GM23248 (cell line): ENCODE results near the gene PLXDC2. TPM values are rescaled to one million over a fixed set of nuclear protein-coding genes. Genes with fewer than 3 reads are reported as not detected.

Experiments
- DNase-seq: peaks from one replicate; pipeline ENCODE4 v3.0.0-alpha.2; 2015
- H2AFZ ChIP-seq: fragments of 200-600 bp; sonication (generic); 2 replicates; pipeline ENCODE4 v1.6.1; 2016; ENCODE audit warnings: antibody characterized with exemption
- H3F3A ChIP-seq: fragments of 200-600 bp; sonication (generic); 2 replicates; pipeline ENCODE4 v1.6.1; 2016; ENCODE audit warnings: mild to moderate bottlenecking, antibody characterized with exemption, mixed run types; ENCODE audit not compliant: insufficient read depth
- H3K27ac ChIP-seq: fragments of 200-600 bp; sonication (generic); 2 replicates; pipeline ENCODE4 v1.5.1; 2016; ENCODE audit warnings: mild to moderate bottlenecking
- H3K27me3 ChIP-seq: fragments of 200-600 bp; sonication (generic); replicated peaks from 2 replicates; pipeline ENCODE4 v1.6.1; 2016; ENCODE audit warnings: mild to moderate bottlenecking; ENCODE audit not compliant: insufficient read depth
- H3K36me3 ChIP-seq: fragments of 200-600 bp; sonication (generic); 2 replicates; pipeline ENCODE4 v1.6.1; 2016; ENCODE audit warnings: low read depth, mild to moderate bottlenecking
- H3K4me1 ChIP-seq: fragments of 200-600 bp; sonication (generic); 2 replicates; pipeline ENCODE4 v1.6.1; 2016; ENCODE audit warnings: mild to moderate bottlenecking; ENCODE audit not compliant: insufficient read depth
- H3K4me2 ChIP-seq: fragments of 200-600 bp; sonication (generic); one replicate; pipeline ENCODE4 v1.6.1; 2016; ENCODE audit warnings: mild to moderate bottlenecking; ENCODE audit not compliant: unreplicated experiment
- H3K4me3 ChIP-seq: fragments of 200-600 bp; sonication (generic); 2 replicates; pipeline ENCODE4 v1.5.1; 2016; ENCODE audit warnings: mild to moderate bottlenecking
- H3K79me2 ChIP-seq: fragments of 200-600 bp; sonication (generic); 2 replicates; pipeline ENCODE4 v1.6.1; 2016; ENCODE audit warnings: mild to moderate bottlenecking; ENCODE audit not compliant: insufficient read depth
- H3K9ac ChIP-seq: fragments of 200-600 bp; sonication (generic); 2 replicates; pipeline ENCODE4 v1.6.1; 2016; ENCODE audit warnings: mild to moderate bottlenecking
- H3K9me2 ChIP-seq: fragments of 200-600 bp; sonication (generic); 2 replicates; pipeline ENCODE4 v1.6.1; 2016; ENCODE audit warnings: mixed run types, mild to moderate bottlenecking, moderate library complexity; ENCODE audit not compliant: insufficient read depth
- H3K9me3 ChIP-seq: fragments of 200-600 bp; sonication (generic); one replicate; pipeline ENCODE4 v1.6.1; 2017; ENCODE audit warnings: low read depth
- H4K20me1 ChIP-seq: fragments of 200-600 bp; sonication (generic); 2 replicates; pipeline ENCODE4 v1.6.0; 2016; ENCODE audit not compliant: insufficient read depth
- EZH2 ChIP-seq: fragments of 200-600 bp; sonication (generic); IDR thresholded peaks from 2 replicates; pipeline ENCODE4 v1.6.1; 2018; ENCODE audit warnings: antibody characterized with exemption, mild to moderate bottlenecking; ENCODE audit not compliant: insufficient read depth, poor library complexity, severe bottlenecking
- EZH2phosphoT487 ChIP-seq: fragments of 200-600 bp; sonication (generic); IDR thresholded peaks from 2 replicates; pipeline ENCODE4 v1.6.1; 2018; ENCODE audit warnings: antibody characterized with exemption, moderate library complexity, mild to moderate bottlenecking, low read depth; ENCODE audit not compliant: insufficient read depth
- WGBS, 2 experiments: methylation state at CpG; one replicate each; pipeline ENCODE4 v1.1.6; 2015 to 2017; ENCODE audit warnings: low lambda C conversion rate in 2 of 2, low coverage in 1 of 2; ENCODE audit errors: missing lambda C conversion rate in 2 of 2; 5-methylcytosine and 5-hydroxymethylcytosine counted together
- in situ Hi-C: fragments of 300-500 bp; cut with MboI; formaldehyde crosslinking; loops from 2 replicates; pipeline ENCODE4 v1.15.0; 2020
- polyA plus RNA-seq: library from polyadenylated mRNA; unstranded; fragments of >200 nt; fragmentation: Nextera tagmentation; extraction: Ambion mirVana; gene quantifications from 2 replicates; pipeline ENCODE4 v1.2.1, GENCODE V29; 2016
- total RNA-seq: library from RNA; depleted of rRNA; stranded (reverse); fragments of >200 nt; shearing (Covaris generic); gene quantifications from 2 replicates; pipeline ENCODE4 v1.2.3, GENCODE V29; 2014

The PLXDC2 gene
- total and polyA plus RNA-seq, 2 experiments from 2014 or later = 0.81 to 2.3 TPM

DNA sequence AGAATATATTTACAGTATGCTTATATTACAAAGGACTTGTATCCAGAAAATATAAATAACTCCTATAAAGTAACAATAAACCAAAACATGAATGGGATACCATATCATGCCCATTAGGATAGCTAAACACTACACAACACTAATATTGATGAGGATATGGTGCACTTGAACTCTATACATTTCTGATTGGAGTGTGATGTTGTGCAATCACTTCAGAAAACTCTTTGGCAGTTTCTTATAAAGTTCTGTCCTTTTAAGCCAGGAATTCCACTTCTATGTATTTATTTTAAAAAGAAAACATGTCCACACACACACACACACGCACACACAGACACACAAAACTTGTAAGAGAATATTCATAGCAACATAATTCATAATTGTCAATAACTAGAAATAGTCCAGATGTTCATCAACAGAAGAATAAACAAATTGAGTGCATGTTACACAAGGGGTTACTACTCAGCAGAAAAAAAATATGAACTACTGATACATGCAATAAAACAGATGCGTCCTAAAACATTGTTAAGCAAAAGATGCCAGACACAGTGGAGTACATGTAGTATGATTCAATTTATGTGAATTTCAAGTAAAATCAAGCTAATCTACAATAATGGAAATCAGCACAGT, 416.0 kb downstream of the PLXDC2 start:
- Histone ChIP-seq H3K27me3 (no peaks in the 10 kb centered on the region), H2AFZ (no peak overlapping the region), H3K4me3 (no peak overlapping the region), H4K20me1 (no peaks in the 10 kb centered on the region), H3K4me2 (no peak overlapping the region), H3K36me3 (no peaks in the 10 kb centered on the region), H3K79me2 (no peaks in the 10 kb centered on the region), H3K27ac (no peak overlapping the region), H3K4me1 (no peaks in the 10 kb centered on the region), H3K9me3 (no peaks in the 10 kb centered on the region), H3K9ac (no peak overlapping the region), H3F3A (no peaks in the 10 kb centered on the region), H3K9me2 (no peaks in the 10 kb centered on the region)
- WGBS, 2 experiments = 45 to 61% methylated on average over 2 of the region's 2 CpGs
- no peak for DNase-seq
- in situ Hi-C loops = no loop called here
- no peak for TF ChIP-seq EZH2

- no peak overlapping the region for H3K4me3 ChIP-seq
- no peak overlapping the region for H3K27ac ChIP-seq
- no peak for DNase-seq
- TF ChIP-seq EZH2phosphoT487 (no peak), EZH2 (no peak)
- in situ Hi-C loops = no loop called here
- no peaks in the 10 kb centered on the region for H3K9me3 ChIP-seq
- H3K9ac ChIP-seq = no peak overlapping the region
- no peaks in the 10 kb centered on the region for H3K79me2 ChIP-seq
- H2AFZ ChIP-seq = no peak overlapping the region
- no peaks in the 10 kb centered on the region for H3K4me1 ChIP-seq
- H3K36me3 ChIP-seq = no peaks in the 10 kb centered on the region
- H3K27me3 ChIP-seq = no peaks in the 10 kb centered on the region
- H3K9me2 ChIP-seq = no peaks in the 10 kb centered on the region
- no peak overlapping the region for H3K4me2 ChIP-seq
- no peaks in the 10 kb centered on the region for H4K20me1 ChIP-seq
- H3F3A ChIP-seq = no peaks in the 10 kb centered on the region
Measured at GRCh38 chr10:20233423-20233822, 417.2 kb downstream of the PLXDC2 start.

GRCh38 chr10:20234579-20234978, 418.3 kb downstream of the PLXDC2 start:
- Histone ChIP-seq H3K27ac (no peak overlapping the region), H2AFZ (no peak overlapping the region), H3K9me3 (no peaks in the 10 kb centered on the region), H3K79me2 (no peaks in the 10 kb centered on the region), H3K4me1 (no peaks in the 10 kb centered on the region), H4K20me1 (no peaks in the 10 kb centered on the region), H3F3A (no peaks in the 10 kb centered on the region), H3K4me3 (no peak overlapping the region), H3K9ac (no peak overlapping the region), H3K36me3 (no peaks in the 10 kb centered on the region), H3K4me2 (no peak overlapping the region), H3K9me2 (no peaks in the 10 kb centered on the region), H3K27me3 (no peaks in the 10 kb centered on the region)
- TF ChIP-seq EZH2phosphoT487 = no peak
- TF ChIP-seq EZH2 = no peak
- DNase-seq = no peak
- in situ Hi-C loops = no loop called here
- 60 to 61% methylated on average over 5 of the region's 5 CpGs for WGBS, 2 experiments

GRCh38 chr10:20237091-20237570, 420.9 kb downstream of the PLXDC2 start:
- Histone ChIP-seq H2AFZ (no peak overlapping the region), H3K79me2 (no peaks in the 10 kb centered on the region)

GRCh38 chr10:20237586-20237985, 421.4 kb downstream of the PLXDC2 start:
- Histone ChIP-seq H3K4me2 (no peak overlapping the region), H3K27me3 (no peaks in the 10 kb centered on the region), H3K4me1 (no peaks in the 10 kb centered on the region), H3K9me2 (no peaks in the 10 kb centered on the region), H3K9ac (no peak overlapping the region), H3K9me3 (no peaks in the 10 kb centered on the region), H3K79me2 (no peaks in the 10 kb centered on the region), H2AFZ (no peak overlapping the region), H3K4me3 (no peak overlapping the region), H3F3A (no peaks in the 10 kb centered on the region), H3K27ac (no peak overlapping the region), H3K36me3 (no peaks in the 10 kb centered on the region), H4K20me1 (no peaks in the 10 kb centered on the region)
- in situ Hi-C loops = no loop called here
- DNase-seq = no peak
- no peak for TF ChIP-seq EZH2phosphoT487
- no peak for TF ChIP-seq EZH2

More at GRCh38 chr10:20237091-20237570, 420.9 kb downstream of the PLXDC2 start:
- WGBS, 2 experiments = 64 to 71% methylated on average over 2 of the region's 2 CpGs
- no peak overlapping the region for H3K27ac ChIP-seq
- H3K9me3 ChIP-seq = no peaks in the 10 kb centered on the region
- in situ Hi-C loops = no loop called here
- no peaks in the 10 kb centered on the region for H3K9me2 ChIP-seq
- H3K36me3 ChIP-seq = no peaks in the 10 kb centered on the region
- no peak for TF ChIP-seq EZH2phosphoT487
- TF ChIP-seq EZH2 = no peak
- no peaks in the 10 kb centered on the region for H4K20me1 ChIP-seq
- H3K27me3 ChIP-seq = no peaks in the 10 kb centered on the region
- no peak overlapping the region for H3K4me2 ChIP-seq
- no peak overlapping the region for H3K4me3 ChIP-seq
- H3K9ac ChIP-seq = no peak overlapping the region
- DNase-seq = no peak
- H3K4me1 ChIP-seq = no peaks in the 10 kb centered on the region
- H3F3A ChIP-seq = no peaks in the 10 kb centered on the region
